Stimulated activated CD4-positive, alpha-beta T cell treated with anti-CD3 and anti-CD28 coated beads, Interleukin-12 subunit alpha, Interleukin-12 subunit beta, amount 100 ng/mL, for 4 hours (primary cell): ENCODE data around the gene PTK7.
A peak's percentile ranks its signal among the peaks of the same experiment; 100 is the strongest.

Experiments used
- DNase-seq: peaks from one replicate; pipeline ENCODE4 v3.0.0-alpha.2; 2020

Gene PTK7

GRCh38 chr6:43146709-43147688, 70.9 kb downstream of the PTK7 start:
- DNase-seq, result no peak

- DNase-seq, result no peak
Observed at GRCh38 chr6:43147691-43148477, 71.8 kb downstream of the PTK7 start.

GRCh38 chr6:43149265-43149664, 73.2 kb downstream of the PTK7 start:
- DNase-seq, result no peak

GRCh38 chr6:43150051-43150751, 74.1 kb downstream of the PTK7 start:
- no peak for DNase-seq

- DNase-seq, result no peak
Observed at GRCh38 chr6:43159599-43159998, 83.5 kb downstream of the PTK7 start.

GRCh38 chr6:43163899-43164298, 87.8 kb downstream of the PTK7 start:
- no peak for DNase-seq

GRCh38 chr6:43170417-43170930, 94.4 kb downstream of the PTK7 start:
- no peak for DNase-seq

- peak; percentile 98 for DNase-seq
Observed at GRCh38 chr6:43170931-43171706, 95.0 kb downstream of the PTK7 start, which contains the start of gene SRF. SRF (plus strand) TSS chr6:43171269; CDS start chr6:43171657, 388 bp downstream.

- peak; percentile 36 for DNase-seq
Observed at GRCh38 chr6:43171707-43172103, 95.6 kb downstream of the PTK7 start.

- peak; percentile 55 for DNase-seq
Observed at GRCh38 chr6:43172104-43173007, 96.2 kb downstream of the PTK7 start.

- no peak for DNase-seq
Observed at GRCh38 chr6:43173591-43174262, 97.6 kb downstream of the PTK7 start.

GRCh38 chr6:43174263-43175112, 98.4 kb downstream of the PTK7 start:
- peak; percentile 86 for DNase-seq

- no peak for DNase-seq
Observed at GRCh38 chr6:43175676-43176422, 99.7 kb downstream of the PTK7 start.

GRCh38 chr6:43176423-43176786, 100.3 kb downstream of the PTK7 start:
- no peak for DNase-seq

GRCh38 chr6:43178150-43178549, 102.0 kb downstream of the PTK7 start:
- DNase-seq, result no peak

- DNase-seq, result no peak
Observed at GRCh38 chr6:43178951-43179830, 103.1 kb downstream of the PTK7 start.

GRCh38 chr6:43180058-43180457, 103.9 kb downstream of the PTK7 start:
- DNase-seq, result no peak

- DNase-seq, result no peak
Observed at GRCh38 chr6:43180985-43181384, 104.9 kb downstream of the PTK7 start.
